ENCODE results near the gene JUN. TPM values are rescaled to one million over a fixed set of nuclear protein-coding genes. Genes with fewer than 3 reads are reported as not detected.

Gene JUN
- polyA plus RNA-seq, 1 donor from 2014 or later: 124 TPM

DNA sequence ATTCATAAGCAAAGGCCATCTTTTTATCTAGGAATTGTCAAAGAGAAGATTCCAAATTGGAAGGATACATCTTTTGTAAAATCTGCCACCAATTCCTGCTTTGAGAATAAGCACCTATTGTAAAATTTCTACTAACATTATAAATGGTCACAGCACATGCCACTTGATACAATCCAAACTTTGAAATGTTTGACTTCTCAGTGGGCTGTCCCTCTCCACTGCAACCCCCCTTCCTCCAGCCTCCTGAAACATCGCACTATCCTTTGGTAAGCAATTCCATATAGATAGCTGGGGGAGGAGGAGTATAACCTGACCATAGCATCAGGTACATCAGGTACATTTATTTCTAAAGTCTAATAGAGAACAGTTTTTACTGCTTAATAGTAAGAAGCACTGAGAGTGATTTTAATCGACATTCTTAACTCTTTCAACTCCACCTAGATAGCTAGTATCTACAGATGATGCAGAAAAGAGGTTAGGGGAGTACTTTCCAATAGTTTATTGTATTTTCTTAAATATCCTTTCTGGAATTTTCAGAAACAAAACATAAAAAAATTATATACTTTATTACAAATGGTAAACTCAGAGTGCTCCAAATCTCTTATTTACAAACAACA lies 2.9 kb downstream of the JUN start:
- peak overlapping the region; percentile 99 for H3K9ac ChIP-seq (ENCODE audit: low read length)
- H4K20me1 ChIP-seq (ENCODE audit: insufficient read depth): peaks cover 26% of the 10 kb centered on the region
- no peaks in the 10 kb centered on the region for H3K27me3 ChIP-seq (ENCODE audit: insufficient read depth, low read depth, low read length)
- no peaks in the 10 kb centered on the region for H3F3A ChIP-seq (ENCODE audit: insufficient read depth, low read length, poor library complexity, severe bottlenecking)
- peak overlapping the region; percentile 85 for H3K4me2 ChIP-seq (ENCODE audit: low read length)
- H3K36me3 ChIP-seq (ENCODE audit: insufficient read depth, low read length): no peaks in the 10 kb centered on the region
- H3K9me3 ChIP-seq (ENCODE audit: low read length): no peaks in the 10 kb centered on the region
- no peak overlapping the region for H2AFZ ChIP-seq (ENCODE audit: low read depth, low read length)
- no peak for TF ChIP-seq TAF1 (IDR thresholded peaks at IDR 0.05; ENCODE audit: low read depth)
- TF ChIP-seq RAD21 (conservative IDR thresholded peaks at IDR 0.05): no peak
- no peak for TF ChIP-seq EP300 (conservative IDR thresholded peaks at IDR 0.05; ENCODE audit: poor library complexity, severe bottlenecking)
- TF ChIP-seq, protein P1, sequence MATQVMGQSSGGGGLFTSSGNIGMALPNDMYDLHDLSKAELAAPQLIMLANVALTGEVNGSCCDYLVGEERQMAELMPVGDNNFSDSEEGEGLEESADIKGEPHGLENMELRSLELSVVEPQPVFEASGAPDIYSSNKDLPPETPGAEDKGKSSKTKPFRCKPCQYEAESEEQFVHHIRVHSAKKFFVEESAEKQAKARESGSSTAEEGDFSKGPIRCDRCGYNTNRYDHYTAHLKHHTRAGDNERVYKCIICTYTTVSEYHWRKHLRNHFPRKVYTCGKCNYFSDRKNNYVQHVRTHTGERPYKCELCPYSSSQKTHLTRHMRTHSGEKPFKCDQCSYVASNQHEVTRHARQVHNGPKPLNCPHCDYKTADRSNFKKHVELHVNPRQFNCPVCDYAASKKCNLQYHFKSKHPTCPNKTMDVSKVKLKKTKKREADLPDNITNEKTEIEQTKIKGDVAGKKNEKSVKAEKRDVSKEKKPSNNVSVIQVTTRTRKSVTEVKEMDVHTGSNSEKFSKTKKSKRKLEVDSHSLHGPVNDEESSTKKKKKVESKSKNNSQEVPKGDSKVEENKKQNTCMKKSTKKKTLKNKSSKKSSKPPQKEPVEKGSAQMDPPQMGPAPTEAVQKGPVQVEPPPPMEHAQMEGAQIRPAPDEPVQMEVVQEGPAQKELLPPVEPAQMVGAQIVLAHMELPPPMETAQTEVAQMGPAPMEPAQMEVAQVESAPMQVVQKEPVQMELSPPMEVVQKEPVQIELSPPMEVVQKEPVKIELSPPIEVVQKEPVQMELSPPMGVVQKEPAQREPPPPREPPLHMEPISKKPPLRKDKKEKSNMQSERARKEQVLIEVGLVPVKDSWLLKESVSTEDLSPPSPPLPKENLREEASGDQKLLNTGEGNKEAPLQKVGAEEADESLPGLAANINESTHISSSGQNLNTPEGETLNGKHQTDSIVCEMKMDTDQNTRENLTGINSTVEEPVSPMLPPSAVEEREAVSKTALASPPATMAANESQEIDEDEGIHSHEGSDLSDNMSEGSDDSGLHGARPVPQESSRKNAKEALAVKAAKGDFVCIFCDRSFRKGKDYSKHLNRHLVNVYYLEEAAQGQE (IDR thresholded peaks at IDR 0.05; ENCODE audit: borderline replicate concordance): no peak
- no peak for TF ChIP-seq MXI1 (conservative IDR thresholded peaks at IDR 0.05; ENCODE audit: poor library complexity, severe bottlenecking)
- TF ChIP-seq SMC3 (conservative IDR thresholded peaks at IDR 0.05; ENCODE audit: poor library complexity): no peak
- TF ChIP-seq, protein P2, sequence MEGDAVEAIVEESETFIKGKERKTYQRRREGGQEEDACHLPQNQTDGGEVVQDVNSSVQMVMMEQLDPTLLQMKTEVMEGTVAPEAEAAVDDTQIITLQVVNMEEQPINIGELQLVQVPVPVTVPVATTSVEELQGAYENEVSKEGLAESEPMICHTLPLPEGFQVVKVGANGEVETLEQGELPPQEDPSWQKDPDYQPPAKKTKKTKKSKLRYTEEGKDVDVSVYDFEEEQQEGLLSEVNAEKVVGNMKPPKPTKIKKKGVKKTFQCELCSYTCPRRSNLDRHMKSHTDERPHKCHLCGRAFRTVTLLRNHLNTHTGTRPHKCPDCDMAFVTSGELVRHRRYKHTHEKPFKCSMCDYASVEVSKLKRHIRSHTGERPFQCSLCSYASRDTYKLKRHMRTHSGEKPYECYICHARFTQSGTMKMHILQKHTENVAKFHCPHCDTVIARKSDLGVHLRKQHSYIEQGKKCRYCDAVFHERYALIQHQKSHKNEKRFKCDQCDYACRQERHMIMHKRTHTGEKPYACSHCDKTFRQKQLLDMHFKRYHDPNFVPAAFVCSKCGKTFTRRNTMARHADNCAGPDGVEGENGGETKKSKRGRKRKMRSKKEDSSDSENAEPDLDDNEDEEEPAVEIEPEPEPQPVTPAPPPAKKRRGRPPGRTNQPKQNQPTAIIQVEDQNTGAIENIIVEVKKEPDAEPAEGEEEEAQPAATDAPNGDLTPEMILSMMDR (IDR thresholded peaks at IDR 0.05; ENCODE audit: poor library complexity, severe bottlenecking): no peak
- no peak for TF ChIP-seq EZH2 (IDR thresholded peaks at IDR 0.05; ENCODE audit: borderline replicate concordance, insufficient read depth, low read length, poor library complexity, severe bottlenecking)
- no peak for TF ChIP-seq POLR2AphosphoS5 (IDR thresholded peaks at IDR 0.05)
- H3K4me3 ChIP-seq (ENCODE audit: low read length): peak overlapping the region; percentile 93
- H3K9me2 ChIP-seq (ENCODE audit: insufficient read depth, low read length): no peaks in the 10 kb centered on the region
- peak overlapping the region; percentile 97 for H3K27ac ChIP-seq (ENCODE audit: low read length)
- peaks cover 22% of the 10 kb centered on the region for H3K79me2 ChIP-seq (replicated peaks; ENCODE audit: insufficient read depth, low read length)

GRCh38 chr1:58780411-58780810 lies 3.4 kb downstream of the JUN start:
- no peak overlapping the region for H2AFZ ChIP-seq (ENCODE audit: low read depth, low read length)
- peak overlapping the region; percentile 85 for H3K4me2 ChIP-seq (ENCODE audit: low read length)
- no peaks in the 10 kb centered on the region for H3K36me3 ChIP-seq (ENCODE audit: insufficient read depth, low read length)
- TF ChIP-seq POLR2AphosphoS5 (IDR thresholded peaks at IDR 0.05) (no peak), MXI1 (conservative IDR thresholded peaks at IDR 0.05; ENCODE audit: poor library complexity, severe bottlenecking) (no peak), EZH2 (IDR thresholded peaks at IDR 0.05; ENCODE audit: borderline replicate concordance, insufficient read depth, low read length, poor library complexity, severe bottlenecking) (no peak), EP300 (conservative IDR thresholded peaks at IDR 0.05; ENCODE audit: poor library complexity, severe bottlenecking) (no peak), TAF1 (IDR thresholded peaks at IDR 0.05; ENCODE audit: low read depth) (no peak), RAD21 (conservative IDR thresholded peaks at IDR 0.05) (no peak), SMC3 (conservative IDR thresholded peaks at IDR 0.05; ENCODE audit: poor library complexity) (no peak)
- TF ChIP-seq, protein P2 (IDR thresholded peaks at IDR 0.05; ENCODE audit: poor library complexity, severe bottlenecking): no peak
- TF ChIP-seq, protein P1 (IDR thresholded peaks at IDR 0.05; ENCODE audit: borderline replicate concordance): no peak
- H3K27ac ChIP-seq (ENCODE audit: low read length): no peak overlapping the region
- peaks cover 26% of the 10 kb centered on the region for H4K20me1 ChIP-seq (ENCODE audit: insufficient read depth)
- H3K4me3 ChIP-seq (ENCODE audit: low read length): peak overlapping the region; percentile 93
- H3K9ac ChIP-seq (ENCODE audit: low read length): peak overlapping the region; percentile 99
- no peaks in the 10 kb centered on the region for H3K9me2 ChIP-seq (ENCODE audit: insufficient read depth, low read length)
- H3K79me2 ChIP-seq (replicated peaks; ENCODE audit: insufficient read depth, low read length): peaks cover 22% of the 10 kb centered on the region
- no peaks in the 10 kb centered on the region for H3K9me3 ChIP-seq (ENCODE audit: low read length)
- H3K27me3 ChIP-seq (ENCODE audit: insufficient read depth, low read depth, low read length): no peaks in the 10 kb centered on the region
- H3F3A ChIP-seq (ENCODE audit: insufficient read depth, low read length, poor library complexity, severe bottlenecking): no peaks in the 10 kb centered on the region

Measured in neural cell (in vitro differentiated cells).